SK-N-SH (cell line): ENCODE data around the gene ATP2C1.

Experiments used
- JUND ChIP-seq: IDR thresholded peaks from 2 replicates; pipeline ENCODE4 v1.4.0; 2012
- MEF2A ChIP-seq: IDR thresholded peaks from 2 replicates; pipeline ENCODE4 v1.4.0; 2012; ENCODE audit warnings: low read depth, borderline replicate concordance
- RCOR1 ChIP-seq: fragments of 150-350 bp; IDR thresholded peaks from 2 replicates; pipeline ENCODE4 v1.6.1; 2017; ENCODE audit warnings: antibody characterized with exemption, low read length
- TF ChIP-seq, protein P1 (sequence below): fragments of 200-600 bp; sonication (generic); IDR thresholded peaks from 2 replicates; pipeline ENCODE4 v1.6.1; 2017; ENCODE audit warnings: antibody characterized with exemption, mild to moderate bottlenecking, moderate library complexity
- TF ChIP-seq, protein P2 (sequence below): IDR thresholded peaks from 2 replicates; pipeline ENCODE4 v1.4.0; 2012; ENCODE audit warnings: low read depth

DNA sequence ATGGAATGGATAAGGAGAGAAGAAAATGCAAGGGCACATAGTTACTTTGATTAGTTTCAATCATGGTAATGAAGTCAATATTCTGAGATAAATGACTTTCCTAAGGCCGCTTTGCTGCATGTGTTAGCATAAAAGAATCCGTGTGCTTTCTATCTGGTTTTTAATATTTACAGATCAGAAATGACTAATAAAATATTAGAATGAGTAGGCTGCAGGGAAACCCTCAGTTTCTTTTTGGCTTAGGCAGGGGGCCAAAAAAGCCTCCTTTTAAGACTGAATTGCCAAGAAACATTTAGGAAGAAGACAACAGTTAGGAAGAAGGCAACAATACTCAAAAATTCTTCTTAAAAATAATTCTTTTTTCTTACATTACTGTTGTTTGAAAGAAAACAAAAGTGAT is 144.4 kb downstream of the ATP2C1 start:
- TF ChIP-seq, protein P1, sequence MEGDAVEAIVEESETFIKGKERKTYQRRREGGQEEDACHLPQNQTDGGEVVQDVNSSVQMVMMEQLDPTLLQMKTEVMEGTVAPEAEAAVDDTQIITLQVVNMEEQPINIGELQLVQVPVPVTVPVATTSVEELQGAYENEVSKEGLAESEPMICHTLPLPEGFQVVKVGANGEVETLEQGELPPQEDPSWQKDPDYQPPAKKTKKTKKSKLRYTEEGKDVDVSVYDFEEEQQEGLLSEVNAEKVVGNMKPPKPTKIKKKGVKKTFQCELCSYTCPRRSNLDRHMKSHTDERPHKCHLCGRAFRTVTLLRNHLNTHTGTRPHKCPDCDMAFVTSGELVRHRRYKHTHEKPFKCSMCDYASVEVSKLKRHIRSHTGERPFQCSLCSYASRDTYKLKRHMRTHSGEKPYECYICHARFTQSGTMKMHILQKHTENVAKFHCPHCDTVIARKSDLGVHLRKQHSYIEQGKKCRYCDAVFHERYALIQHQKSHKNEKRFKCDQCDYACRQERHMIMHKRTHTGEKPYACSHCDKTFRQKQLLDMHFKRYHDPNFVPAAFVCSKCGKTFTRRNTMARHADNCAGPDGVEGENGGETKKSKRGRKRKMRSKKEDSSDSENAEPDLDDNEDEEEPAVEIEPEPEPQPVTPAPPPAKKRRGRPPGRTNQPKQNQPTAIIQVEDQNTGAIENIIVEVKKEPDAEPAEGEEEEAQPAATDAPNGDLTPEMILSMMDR, result no peak
- TF ChIP-seq, protein P2, sequence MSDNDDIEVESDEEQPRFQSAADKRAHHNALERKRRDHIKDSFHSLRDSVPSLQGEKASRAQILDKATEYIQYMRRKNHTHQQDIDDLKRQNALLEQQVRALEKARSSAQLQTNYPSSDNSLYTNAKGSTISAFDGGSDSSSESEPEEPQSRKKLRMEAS, result no peak
- no peak for TF ChIP-seq MEF2A
- no peak for TF ChIP-seq RCOR1
- no peak for TF ChIP-seq JUND
